Activated naive CD4-positive, alpha-beta T cell treated with anti-CD3 and anti-CD28 coated beads, Interleukin-2, amount 50 U/mL, for 16 hours (primary cell): ENCODE results near the gene NAAA.
"Not testable (repeated sequence)": the region's sequence is repeated elsewhere in the genome, so short reads cannot be mapped to it uniquely, and the experiment has no call there.

Source experiments
- DNase-seq: peaks from one replicate; pipeline ENCODE4 v3.0.0-alpha.2; 2020

NAAA gene

GRCh38 chr4:75916091-75916661 lies 24.6 kb downstream of the NAAA start:
- no peak for DNase-seq

GRCh38 chr4:75912968-75913367 lies 27.8 kb downstream of the NAAA start:
- DNase-seq, result no peak

GRCh38 chr4:75910831-75911230 lies 30.0 kb downstream of the NAAA start:
- not testable (repeated sequence) for DNase-seq

- DNase-seq, result no peak
Measured at GRCh38 chr4:75909405-75909804, 31.4 kb downstream of the NAAA start.

GRCh38 chr4:75908555-75908954 lies 32.3 kb downstream of the NAAA start:
- DNase-seq, result no peak

- DNase-seq, result no peak
Measured at GRCh38 chr4:75907966-75908365, 32.8 kb downstream of the NAAA start.

GRCh38 chr4:75904076-75904475 lies 36.7 kb downstream of the NAAA start:
- DNase-seq, result no peak

GRCh38 chr4:75902352-75902751 lies 38.5 kb downstream of the NAAA start, which contains the start of gene PPEF2:
Gene PPEF2, minus strand, starts transcription at chr4:75902452. Its CDS starts 6,127 bp downstream, at chr4:75896325.
- DNase-seq, result no peak

GRCh38 chr4:75898536-75898935 lies 42.3 kb downstream of the NAAA start:
- DNase-seq, result no peak

- no peak for DNase-seq
Measured at GRCh38 chr4:75895744-75896314, 45.0 kb downstream of the NAAA start.

- no peak for DNase-seq
Measured at GRCh38 chr4:75892508-75892907, 48.3 kb downstream of the NAAA start.

GRCh38 chr4:75891611-75892010 lies 49.2 kb downstream of the NAAA start:
- no peak for DNase-seq

GRCh38 chr4:75889537-75890199 lies 51.1 kb downstream of the NAAA start:
- no peak for DNase-seq

GRCh38 chr4:75886104-75886503 lies 54.7 kb downstream of the NAAA start:
- no peak for DNase-seq

- no peak for DNase-seq
Measured at GRCh38 chr4:75881476-75881875, 59.3 kb downstream of the NAAA start.

GRCh38 chr4:75880278-75880677 lies 60.5 kb downstream of the NAAA start:
- no peak for DNase-seq

GRCh38 chr4:75878246-75878756 lies 62.5 kb downstream of the NAAA start:
- DNase-seq, result no peak

GRCh38 chr4:75876218-75876617 lies 64.6 kb downstream of the NAAA start:
- no peak for DNase-seq

GRCh38 chr4:75869100-75869499 lies 71.7 kb downstream of the NAAA start:
- no peak for DNase-seq

GRCh38 chr4:75867130-75867529 lies 73.7 kb downstream of the NAAA start:
- DNase-seq, result no peak
